Epidermal melanocyte (primary cell): ENCODE results near the gene OR11L1.

ENCODE experiments used
- DNase-seq: peaks from one replicate; pipeline ENCODE4 v3.0.0; 2011; ENCODE audit warnings: low spot score; ENCODE audit not compliant: insufficient read length

Gene OR11L1

GRCh38 chr1:247841796-247842195 is at the start of gene OR11L1:
TSS of gene OR11L1 (minus strand) at chr1:247841896. CDS start at chr1:247841896, 0 bp downstream.
- DNase-seq: no peak

- no peak for DNase-seq
These were observed 43.2 kb upstream of the OR11L1 start for GRCh38 chr1:247884797-247885413.

DNA sequence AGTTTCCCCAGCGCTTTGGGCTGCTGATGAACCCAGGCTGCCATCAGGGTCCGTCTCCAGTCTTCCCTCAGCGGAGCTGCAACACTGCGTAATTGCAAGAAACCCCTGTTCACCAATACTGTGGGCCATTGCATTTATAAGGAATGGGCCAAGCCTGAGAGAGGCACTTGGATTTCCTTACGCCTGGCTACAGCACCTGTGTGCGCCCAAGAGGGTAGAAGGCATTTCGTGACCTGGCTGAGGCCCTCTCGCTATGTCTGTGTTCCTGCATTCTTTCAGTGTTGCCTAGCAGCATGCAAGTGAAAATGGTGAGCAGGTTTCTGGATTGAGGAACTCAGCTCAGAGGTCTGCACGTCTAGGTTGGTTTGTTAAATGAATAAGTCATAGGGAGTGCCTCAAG is 41.6 kb upstream of the OR11L1 start:
- DNase-seq: no peak

DNA sequence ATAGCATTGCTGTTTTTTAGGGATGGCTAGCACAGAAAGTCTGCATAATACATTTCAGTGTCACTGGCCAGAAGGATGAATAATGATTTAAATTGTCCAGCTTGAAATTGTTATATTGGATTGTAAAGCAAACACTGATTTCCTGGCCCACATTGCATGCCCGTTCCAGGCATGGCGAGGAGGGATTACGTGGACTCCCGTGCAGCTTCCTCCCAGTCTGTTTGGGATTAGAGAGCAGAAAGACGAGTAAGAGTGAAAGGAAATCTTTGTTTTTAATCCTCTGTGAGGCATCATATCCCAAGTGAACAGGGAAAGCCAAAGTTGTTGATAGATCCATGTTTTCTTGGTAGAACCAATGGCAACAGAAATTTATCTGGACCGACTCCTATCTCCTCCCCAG is 23.7 kb upstream of the OR11L1 start:
- no peak for DNase-seq

GRCh38 chr1:247864644-247865043 is 22.9 kb upstream of the OR11L1 start:
- DNase-seq: no peak

DNA sequence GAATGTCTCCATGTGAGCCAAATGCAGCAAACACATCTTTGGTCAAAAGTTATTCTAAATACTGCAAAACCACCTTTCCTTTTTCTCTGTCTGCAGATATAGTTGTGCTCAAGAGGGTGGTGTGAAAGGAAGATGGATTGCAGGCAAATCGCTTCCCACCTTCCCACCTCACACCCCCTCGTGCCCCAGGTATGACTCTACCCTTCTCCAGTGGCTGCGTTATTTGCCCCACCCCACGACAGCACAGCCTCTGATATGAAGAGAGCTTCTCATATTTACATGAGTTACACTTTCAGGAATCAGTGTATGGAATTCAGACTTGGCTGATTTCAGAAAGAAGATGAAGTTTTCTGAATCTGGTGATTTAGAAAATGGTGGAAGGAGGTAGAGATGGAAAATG is 21.1 kb upstream of the OR11L1 start:
- no peak for DNase-seq

DNA sequence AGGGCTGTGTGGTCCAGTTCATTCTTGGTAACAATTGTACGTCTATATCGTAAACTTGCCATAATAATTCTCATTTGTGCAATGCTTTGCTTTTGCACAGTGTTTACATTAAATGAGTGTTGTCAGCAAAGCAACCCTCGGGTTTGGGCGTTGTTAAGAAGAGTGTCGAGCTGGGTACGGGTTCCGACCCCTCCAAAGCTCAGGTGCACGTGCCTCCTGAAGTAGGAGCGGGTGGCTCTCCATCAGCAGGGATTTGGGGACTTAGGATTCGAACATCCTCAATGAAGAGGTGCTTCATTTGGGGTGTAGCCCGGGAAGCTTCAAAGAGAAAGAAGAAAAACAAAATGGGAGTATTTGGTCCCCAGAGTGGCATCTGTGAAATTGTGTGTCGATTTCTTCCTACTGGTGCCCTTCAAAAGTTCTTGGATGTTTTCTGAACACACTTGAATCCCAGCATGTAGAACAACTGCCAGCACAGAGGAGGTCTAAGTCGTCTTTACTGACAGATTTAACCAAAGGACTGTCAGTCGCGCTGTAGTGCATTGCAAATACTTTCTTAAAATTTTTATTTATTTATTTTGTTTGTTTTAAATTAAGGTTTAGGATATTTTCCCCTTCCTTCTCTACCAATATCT is 16.4 kb upstream of the OR11L1 start:
- DNase-seq: no peak

DNA sequence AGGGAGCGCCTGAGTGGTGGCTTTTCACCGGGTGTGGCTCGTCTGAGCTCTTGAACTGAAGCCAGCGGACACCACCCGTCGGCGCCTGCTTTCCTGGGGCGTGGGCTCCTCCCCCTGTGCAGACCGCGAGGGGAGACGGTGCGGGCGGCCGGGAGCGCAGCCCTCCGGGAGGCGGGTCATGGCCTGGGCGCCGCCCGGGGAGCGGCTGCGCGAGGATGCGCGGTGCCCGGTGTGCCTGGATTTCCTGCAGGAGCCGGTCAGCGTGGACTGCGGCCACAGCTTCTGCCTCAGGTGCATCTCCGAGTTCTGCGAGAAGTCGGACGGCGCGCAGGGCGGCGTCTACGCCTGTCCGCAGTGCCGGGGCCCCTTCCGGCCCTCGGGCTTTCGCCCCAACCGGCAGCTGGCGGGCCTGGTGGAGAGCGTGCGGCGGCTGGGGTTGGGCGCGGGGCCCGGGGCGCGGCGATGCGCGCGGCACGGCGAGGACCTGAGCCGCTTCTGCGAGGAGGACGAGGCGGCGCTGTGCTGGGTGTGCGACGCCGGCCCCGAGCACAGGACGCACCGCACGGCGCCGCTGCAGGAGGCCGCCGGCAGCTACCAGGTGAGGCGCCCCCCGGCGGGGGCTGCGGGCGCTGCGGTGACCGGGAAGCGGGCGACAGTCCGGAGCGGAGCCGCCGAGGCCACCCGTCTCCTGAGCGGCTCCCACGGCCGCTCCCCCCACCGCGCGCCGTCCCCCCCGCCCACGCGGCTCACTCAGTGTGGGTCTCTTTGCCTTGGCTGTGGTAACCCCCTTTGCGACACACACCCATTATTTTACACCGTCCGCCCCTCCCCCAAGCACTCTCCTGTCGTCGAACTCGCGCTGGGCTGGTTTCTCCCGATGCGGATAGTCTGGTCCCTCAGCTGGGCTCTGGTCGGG is 15.6 kb upstream of the OR11L1 start, which contains the start of gene TRIM58:
Gene TRIM58, plus strand, starts transcription at position 119 of the 916 bp plus-strand sequence. Its CDS starts 60 bp downstream, at position 179.
- no peak for DNase-seq

GRCh38 chr1:247855911-247856310 is 14.2 kb upstream of the OR11L1 start:
- DNase-seq: no peak

GRCh38 chr1:247854899-247855545 is 13.3 kb upstream of the OR11L1 start:
- no peak for DNase-seq

DNA sequence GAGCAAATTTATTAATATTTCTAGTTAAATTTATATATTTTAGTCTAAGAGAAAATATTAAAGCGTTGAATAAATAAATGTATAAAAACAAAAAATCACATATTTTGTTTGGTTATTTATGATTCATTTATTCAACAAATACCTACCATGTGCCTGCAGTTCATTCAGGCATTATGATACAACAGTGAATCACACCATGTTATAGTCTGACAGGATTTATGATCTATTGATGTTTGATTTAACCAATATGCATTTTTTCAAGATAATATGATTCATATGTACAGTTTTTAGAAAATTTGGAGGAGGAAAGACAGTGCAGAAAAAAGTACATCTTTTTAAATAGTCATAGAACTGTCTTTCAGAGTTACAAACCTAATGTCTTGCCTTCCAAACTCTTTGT is 7.9 kb upstream of the OR11L1 start:
- DNase-seq: no peak

- DNase-seq: no peak
These were observed 6.7 kb upstream of the OR11L1 start for GRCh38 chr1:247848346-247848745.

- no peak for DNase-seq
These were observed 4.0 kb upstream of the OR11L1 start for GRCh38 chr1:247845693-247846017.

- no peak for DNase-seq
These were observed 3.5 kb upstream of the OR11L1 start for GRCh38 chr1:247845011-247845692.

GRCh38 chr1:247843411-247843810 is 1.7 kb upstream of the OR11L1 start:
- DNase-seq: no peak

GRCh38 chr1:247840818-247841217 is 878 bp downstream of the OR11L1 start:
- no peak for DNase-seq

- no peak for DNase-seq
These were observed 8.1 kb downstream of the OR11L1 start for GRCh38 chr1:247833601-247834000.

GRCh38 chr1:247829656-247830055 is 12.0 kb downstream of the OR11L1 start:
- no peak for DNase-seq

- DNase-seq: no peak
These were observed 16.3 kb downstream of the OR11L1 start for GRCh38 chr1:247825362-247825761.

DNA sequence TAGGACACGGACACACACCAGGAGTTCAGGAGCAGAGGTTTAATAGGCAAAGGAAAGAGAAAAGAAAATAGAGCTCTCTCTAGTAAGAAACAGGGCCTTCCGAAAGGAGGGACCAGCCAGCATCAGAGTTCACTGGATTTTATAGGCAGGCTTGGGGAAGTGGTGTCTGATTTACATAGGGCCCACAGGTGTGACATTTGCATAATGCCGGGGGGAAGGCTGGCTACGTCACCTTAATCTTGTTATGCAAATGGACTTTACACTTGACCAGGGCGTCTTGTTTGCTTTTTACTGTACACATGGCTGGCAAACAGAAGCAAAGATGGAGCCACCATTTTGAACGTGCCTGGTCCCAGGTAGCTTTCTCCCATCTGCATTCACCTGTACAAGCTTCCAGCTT is 17.7 kb downstream of the OR11L1 start, which contains the start of gene OR14A16:
Gene OR14A16, minus strand, starts transcription at position 97 of the 400 bp plus-strand sequence. CDS start 8,390 bp downstream, outside the sequence.
- no peak for DNase-seq

DNA sequence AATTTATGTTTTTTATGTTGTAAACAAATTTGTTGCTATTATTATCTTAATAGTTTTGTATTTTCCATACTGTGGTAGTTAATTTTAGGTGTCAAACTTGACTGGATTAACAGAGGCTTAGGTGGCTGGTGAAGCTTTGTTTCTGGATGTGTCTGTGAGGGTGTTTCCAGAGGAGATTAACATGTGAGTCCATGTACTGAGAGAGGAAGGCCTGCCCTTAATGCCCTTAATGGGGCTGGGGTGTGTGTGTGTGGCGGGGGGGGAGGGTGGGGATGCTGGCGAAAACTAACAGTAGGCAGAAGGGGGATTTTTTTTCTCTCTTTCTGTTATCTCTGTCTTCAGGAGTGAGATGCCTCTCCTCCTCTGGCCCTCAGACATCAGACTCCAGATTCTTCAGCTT is 19.6 kb downstream of the OR11L1 start:
- no peak for DNase-seq
